Fibroblast of skin of scalp (primary cell): ENCODE measurements around the gene ICA1L.

Source experiments
- DNase-seq: peaks from one replicate; pipeline ENCODE4 v3.0.0-alpha.2; 2013

ICA1L gene

DNA sequence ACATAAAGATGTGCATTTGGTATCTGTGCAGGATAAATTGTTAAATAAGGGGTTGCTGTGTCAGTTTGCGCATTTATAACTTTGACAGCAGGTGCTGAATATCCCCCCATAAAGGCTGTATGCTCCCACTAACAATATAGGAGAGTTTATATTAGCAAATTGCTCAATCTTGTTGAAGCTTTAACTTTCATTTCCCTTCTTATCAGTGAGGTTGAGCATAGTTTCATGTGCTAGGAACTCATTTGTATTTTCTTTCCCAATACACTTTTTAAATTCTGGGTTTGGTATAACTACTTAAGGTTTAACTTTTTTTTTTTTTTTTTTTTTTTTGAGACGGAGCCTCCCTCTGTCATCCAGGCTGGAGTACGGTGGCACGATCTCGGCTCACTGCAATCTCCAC is 147.8 kb downstream of the ICA1L start:
- DNase-seq: no peak
